ENCODE results near the gene RPS25.
"Not testable (repeated sequence)": the region's sequence is repeated elsewhere in the genome, so short reads cannot be mapped to it uniquely, and the experiment has no call there.

Gene RPS25

GRCh38 chr11:119014209-119014924 is 3.8 kb downstream of the RPS25 start:
- DNase-seq, result no peak

GRCh38 chr11:119012629-119013170 is 5.4 kb downstream of the RPS25 start:
- DNase-seq, result no peak

- no peak for DNase-seq
Observed at GRCh38 chr11:119011476-119012053, 6.6 kb downstream of the RPS25 start.

GRCh38 chr11:119006656-119007055 is 11.5 kb downstream of the RPS25 start:
- DNase-seq, result no peak

- no peak for DNase-seq
Observed at GRCh38 chr11:119000906-119001305, 17.2 kb downstream of the RPS25 start.

GRCh38 chr11:118998822-118999221 is 19.3 kb downstream of the RPS25 start:
- DNase-seq, result no peak

- no peak for DNase-seq
Observed at GRCh38 chr11:118998388-118998717, 19.8 kb downstream of the RPS25 start.

- DNase-seq, result peak; percentile 61
Observed at GRCh38 chr11:118997627-118998387, 20.3 kb downstream of the RPS25 start, which contains the start of gene CENATAC. TSS of gene CENATAC (plus strand) at chr11:118998138. CDS start at chr11:118998198, 60 bp downstream.

GRCh38 chr11:118996926-118997626 is 21.1 kb downstream of the RPS25 start:
- DNase-seq, result no peak

GRCh38 chr11:118991486-118992038 is 26.6 kb downstream of the RPS25 start:
- DNase-seq, result not testable (repeated sequence)

GRCh38 chr11:118988280-118988679 is 29.9 kb downstream of the RPS25 start:
- no peak for DNase-seq

- no peak for DNase-seq
Observed at GRCh38 chr11:118984825-118985224, 33.3 kb downstream of the RPS25 start.

GRCh38 chr11:118984337-118984736 is 33.8 kb downstream of the RPS25 start:
- DNase-seq, result not testable (repeated sequence)

GRCh38 chr11:118980191-118980881 is 37.8 kb downstream of the RPS25 start:
- no peak for DNase-seq

- DNase-seq, result no peak
Observed at GRCh38 chr11:118979434-118979833, 38.7 kb downstream of the RPS25 start.

- no peak for DNase-seq
Observed at GRCh38 chr11:118975771-118976709, 42.1 kb downstream of the RPS25 start.

- no peak for DNase-seq
Observed at GRCh38 chr11:118973985-118974384, 44.2 kb downstream of the RPS25 start.

- no peak for DNase-seq
Observed at GRCh38 chr11:118971646-118972045, 46.5 kb downstream of the RPS25 start, which contains the start of gene FOXR1. TSS of gene FOXR1 (plus strand) at chr11:118971761. CDS start at chr11:118971932, 171 bp downstream.

- not testable (repeated sequence) for DNase-seq
Observed at GRCh38 chr11:118969508-118969907, 48.6 kb downstream of the RPS25 start.

Measured in NCI-H748 treated with DMSO at 0.1 percent for 48 hours (cell line).